GM21515 (cell line): ENCODE measurements around the gene GJD2.

Experiments used
- ATAC-seq: cut with Tn5 transposase; IDR thresholded peaks from one replicate; pipeline ENCODE4 v1.9.1; 2021; ENCODE audit not compliant: unreplicated experiment

Gene GJD2

DNA sequence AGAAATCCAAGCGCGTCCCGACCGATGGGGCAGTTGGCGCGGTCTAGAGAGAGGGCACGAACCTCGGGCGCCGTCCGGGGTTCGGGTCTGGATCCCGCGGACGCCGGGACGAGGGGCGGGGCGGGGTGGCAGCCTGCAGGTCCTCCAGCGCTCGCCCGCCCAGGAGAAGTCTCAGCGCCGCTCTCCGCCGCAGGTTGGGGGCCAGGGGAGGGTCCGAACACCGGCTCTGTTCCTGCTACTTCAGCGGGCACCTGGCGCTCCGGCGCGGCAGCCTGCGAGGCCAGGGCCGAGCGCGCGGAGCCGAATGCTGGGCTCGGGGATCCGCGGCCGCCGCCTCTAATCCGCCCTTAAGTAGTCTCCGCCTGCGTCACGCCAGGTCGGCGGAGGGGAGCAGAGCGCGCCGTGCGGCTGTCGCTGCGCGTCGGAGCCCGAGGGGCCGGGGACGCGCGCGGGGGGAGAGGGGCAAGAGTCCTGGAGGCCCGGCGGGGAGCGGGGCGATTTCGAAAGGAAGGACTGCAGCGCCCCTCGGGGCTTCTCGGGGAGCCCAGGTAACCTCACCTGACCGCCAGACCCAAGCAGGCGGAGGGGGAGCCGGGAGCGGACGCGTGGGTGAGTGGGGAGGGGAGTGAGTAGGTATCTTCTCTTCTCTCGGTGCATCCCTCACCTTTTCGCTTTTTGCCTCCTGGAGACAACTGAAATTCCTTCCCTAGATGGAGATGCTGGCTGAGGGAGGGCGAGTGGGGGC is at the start of gene GJD2:
GJD2 (minus strand) TSS at position 325 of the 745 bp plus-strand sequence. CDS start 510 bp downstream, outside the sequence.
- no peak for ATAC-seq

DNA sequence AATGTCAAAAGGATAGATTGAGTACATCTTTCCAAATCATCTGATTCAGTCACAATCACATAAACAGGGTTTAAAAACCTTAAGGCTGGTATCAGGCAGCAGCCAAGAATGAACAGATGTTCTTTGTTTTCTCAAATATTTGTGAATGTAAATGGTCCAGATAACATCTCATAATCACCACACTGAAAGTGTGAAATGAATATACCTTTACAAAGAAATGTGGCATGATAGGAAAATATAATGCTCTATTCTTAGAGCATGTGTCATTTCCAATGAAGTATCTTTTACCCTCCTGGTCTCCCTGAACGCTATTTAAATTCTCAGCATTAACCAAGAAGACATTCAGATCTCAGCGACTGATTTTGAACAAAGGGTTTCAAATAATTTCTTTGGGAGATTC is 49.3 kb upstream of the GJD2 start:
- ATAC-seq, result no peak

DNA sequence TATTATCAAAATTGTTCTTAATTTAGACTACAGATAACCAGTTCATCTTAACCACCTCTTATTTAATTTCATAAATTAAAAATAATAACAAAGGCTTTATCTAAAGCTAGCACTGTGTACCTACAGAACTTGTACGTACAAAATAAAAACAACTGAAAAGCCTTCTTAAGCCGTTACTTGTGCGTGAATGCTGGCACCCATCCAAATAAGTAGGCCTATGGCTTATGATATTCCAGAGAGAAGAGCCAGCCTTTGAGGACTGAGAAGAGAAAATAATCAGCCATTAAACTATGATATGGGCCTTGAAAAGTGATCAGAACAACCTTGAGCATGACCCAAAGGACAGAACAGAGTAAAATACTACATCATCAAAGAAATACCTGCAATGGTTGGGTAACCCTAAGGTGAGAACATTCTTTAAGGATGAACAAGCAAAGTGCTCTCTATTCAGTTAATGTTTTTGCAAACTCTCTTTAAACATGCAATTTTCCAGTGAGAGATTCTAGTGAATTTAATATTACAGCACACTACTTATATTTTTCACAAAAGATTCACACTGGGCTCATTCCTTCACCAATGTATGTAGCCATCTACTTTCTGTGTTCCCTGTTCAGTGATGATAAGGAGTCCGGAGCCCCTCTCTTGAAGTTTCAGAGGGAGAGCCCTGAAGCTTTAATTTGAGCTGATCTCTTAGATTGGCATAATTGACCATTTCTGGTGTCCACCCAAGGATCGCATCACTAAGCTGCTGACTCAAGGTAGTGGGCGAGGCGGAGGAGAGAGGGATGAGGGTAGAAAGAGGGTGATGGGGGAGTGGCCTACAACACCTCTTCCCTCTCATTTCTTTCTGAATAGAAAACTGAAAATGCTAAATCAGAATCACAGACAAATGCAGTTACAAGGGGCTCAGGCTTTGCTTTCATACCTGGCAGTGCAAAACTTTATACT is 48.3 kb upstream of the GJD2 start:
- ATAC-seq, result no peak

DNA sequence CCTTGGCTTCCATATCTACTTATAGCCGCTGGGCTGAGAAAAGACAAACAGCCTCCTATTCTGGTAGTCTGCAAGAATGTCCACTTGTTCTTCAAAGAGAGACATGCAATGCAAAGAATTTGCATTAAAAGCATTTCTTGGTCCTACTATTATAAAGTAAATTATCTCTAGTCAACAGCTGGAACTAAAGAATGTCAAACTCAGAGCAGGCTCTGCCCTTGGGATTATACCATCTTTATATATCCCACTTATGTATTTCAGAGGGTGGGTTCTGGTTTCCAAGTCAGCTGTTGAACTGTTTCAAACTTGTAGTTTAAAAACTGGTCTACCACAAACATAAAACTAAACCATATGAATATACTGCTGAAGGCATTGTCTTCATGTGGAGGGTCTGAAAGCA is 47.6 kb upstream of the GJD2 start:
- no peak for ATAC-seq

DNA sequence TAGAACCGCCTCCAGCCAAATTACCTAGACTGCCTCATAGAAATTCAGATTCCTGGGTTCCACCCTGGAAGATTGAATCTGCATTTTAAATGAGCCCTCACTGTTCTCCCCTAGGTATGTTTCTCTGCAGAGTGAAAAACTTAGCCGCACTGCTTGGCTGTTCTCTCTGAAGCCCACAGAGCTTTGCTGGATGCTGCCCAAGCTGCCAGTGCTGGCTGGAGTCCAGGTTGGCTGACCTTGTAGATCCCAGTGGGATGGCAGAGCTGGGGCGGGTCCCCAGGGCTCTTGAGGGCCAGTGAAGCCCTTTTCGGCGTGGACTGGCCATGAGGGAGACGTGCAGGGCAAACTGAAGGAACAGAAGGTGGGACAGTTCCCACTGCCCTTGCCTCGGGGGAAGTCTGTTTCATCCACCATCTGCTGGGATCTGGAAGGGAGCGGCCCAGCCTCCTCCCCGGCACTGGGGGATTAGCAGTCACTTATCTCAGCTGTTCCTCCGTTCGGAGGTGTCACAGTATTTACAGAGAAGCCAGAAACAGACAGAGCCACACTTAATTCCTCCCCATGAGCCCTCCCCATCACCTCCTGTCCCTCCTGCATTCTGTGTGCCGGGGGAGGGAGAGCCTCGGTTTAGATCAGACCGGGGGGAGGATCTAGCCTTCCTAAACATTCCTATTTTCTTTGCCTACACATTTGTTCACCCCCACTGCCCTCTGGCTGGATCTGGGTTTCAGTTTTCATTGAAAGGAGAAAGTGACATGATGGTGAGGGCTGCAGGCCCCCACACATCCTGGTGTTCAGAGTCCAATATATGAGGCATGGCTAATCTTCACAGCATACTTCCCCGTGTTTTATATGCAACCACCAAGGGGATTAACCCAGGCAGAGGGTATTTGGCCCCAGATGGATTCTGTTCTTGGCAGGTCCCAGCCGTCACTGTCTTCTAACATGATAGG is 44.6 kb upstream of the GJD2 start:
- no peak for ATAC-seq

DNA sequence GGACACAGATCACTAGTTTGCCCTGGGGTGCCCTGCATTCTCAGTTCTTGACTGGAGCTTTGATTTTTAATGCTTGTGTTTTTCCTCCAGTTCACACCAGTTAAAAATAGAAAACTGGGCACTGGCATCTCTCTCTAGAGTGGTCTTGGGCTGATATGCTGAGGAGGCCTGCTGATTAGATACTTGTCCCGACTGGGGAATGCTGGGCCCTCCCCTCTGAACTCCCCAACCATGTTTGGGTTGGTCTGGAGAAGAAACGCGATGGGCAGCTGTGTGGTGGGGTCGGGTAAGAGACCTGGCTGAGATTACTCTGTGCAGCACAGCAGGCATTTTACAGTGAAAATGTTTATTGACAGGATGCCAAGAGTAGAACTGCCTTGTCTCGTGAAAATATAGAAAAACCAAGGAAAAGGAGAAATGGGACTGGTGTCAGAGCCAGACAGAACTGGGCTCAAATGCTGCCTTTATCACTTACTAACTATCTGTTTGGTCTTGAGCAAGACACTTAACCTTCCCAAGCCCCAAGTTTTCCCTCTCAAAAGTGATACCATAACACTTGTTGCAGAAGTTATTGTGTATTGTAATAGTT is 42.1 kb upstream of the GJD2 start:
- no peak for ATAC-seq

DNA sequence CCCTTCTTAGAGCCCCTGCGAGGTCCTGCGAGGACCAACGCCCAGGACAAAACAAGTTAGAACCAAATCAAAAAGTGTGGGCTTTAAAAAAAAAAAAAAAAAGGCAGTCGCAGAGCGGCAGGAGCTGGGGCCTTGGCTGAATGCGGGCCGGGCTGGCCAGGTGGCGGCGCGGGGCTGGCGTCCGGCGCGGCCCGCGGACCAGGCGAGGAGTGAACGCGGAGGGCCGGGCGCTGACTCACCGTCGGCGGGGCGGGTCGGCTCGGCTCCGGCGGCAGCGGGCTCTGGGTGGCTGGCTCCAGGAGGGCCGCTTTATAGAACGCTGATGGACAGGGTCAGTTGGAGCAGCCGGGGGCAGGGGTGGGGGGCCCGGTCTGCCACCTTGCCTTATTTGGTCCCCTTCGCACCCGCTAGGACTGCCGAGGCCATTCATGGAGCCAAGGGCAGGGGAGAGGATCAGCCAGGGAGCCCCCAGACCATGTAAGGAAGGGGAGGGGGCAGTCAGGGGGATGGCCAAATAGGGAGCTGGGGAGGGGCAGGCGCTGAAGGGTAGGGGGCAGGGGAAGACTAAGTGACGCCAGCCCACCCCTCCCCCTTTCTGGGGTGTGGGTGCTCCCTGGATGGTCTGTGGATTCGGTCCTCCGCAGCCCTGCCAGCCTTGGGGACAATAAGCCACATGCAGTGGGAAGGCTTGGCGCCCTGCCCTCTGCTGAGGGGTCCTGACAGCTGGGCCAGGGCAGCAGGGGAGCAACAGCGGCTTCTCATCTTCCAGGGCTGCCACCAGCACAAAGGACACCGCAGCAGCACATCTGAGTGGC is 40.7 kb upstream of the GJD2 start, which contains the start of gene ACTC1:
ACTC1 (minus strand) TSS at position 283 of the 815 bp plus-strand sequence. CDS start 741 bp downstream, outside the sequence.
- ATAC-seq, result no peak

DNA sequence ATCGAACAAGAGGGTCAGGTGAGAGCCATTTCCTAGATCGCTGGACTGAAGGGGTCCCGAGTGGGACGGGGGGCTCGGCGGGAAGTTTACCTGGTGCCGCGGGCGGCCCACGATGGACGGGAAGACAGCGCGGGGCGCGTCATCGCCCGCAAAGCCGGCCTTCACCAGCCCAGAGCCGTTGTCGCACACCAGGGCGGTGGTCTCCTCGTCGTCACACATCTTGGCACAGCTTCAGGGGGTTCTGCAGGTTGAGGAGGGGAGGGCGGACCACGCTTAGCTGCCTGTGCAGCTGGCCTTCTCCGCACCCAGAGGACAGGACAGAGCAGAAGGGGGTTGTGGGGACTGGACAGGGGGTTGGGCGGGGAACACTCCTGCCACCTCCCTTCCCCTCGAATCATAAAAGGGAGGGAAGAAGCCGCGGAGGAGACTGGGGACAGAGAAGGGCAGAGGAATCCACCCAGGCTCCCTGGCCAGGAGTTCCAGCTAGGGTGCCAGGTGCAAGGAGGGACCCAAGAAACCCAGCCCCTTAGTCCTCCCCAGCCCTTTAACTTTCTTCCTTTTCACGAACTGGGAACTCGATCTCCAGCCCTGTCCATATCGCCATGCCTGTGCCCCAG is 39.9 kb upstream of the GJD2 start:
- ATAC-seq, result no peak

DNA sequence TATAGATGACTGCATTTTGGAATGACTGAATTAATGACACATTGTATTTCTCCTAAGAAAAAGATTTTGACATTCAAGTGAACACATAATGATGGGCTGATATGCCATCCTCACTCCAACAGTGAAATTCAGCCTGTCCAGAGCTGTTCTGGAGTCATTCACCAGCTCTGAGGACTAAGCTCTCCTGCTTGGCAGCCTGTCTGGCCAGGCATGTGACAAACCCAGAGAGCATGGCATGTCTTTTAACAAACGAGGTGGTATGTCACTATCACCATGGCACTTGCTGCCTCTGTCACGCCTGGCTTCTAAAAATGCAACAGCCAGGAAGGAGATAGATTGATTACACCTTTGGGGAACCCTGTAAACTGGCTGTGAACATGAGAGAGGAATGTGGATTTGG is 39.1 kb upstream of the GJD2 start:
- no peak for ATAC-seq

DNA sequence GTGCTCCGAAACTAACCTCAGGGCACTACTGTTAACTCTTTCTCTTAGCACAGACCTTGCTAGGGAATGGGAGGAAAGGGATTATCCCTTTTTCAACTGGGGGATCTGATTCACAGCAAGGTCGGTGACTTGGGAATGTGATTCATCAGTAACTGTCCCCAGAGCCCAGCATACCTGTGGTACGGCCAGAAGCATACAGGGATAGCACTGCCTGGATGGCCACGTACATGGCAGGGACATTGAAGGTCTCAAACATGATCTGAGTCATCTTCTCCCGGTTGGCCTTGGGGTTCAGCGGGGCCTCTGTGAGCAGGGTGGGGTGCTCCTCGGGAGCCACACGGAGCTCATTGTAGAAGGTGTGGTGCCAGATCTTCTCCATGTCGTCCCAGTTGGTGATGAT is 38.3 kb upstream of the GJD2 start:
- ATAC-seq, result no peak

DNA sequence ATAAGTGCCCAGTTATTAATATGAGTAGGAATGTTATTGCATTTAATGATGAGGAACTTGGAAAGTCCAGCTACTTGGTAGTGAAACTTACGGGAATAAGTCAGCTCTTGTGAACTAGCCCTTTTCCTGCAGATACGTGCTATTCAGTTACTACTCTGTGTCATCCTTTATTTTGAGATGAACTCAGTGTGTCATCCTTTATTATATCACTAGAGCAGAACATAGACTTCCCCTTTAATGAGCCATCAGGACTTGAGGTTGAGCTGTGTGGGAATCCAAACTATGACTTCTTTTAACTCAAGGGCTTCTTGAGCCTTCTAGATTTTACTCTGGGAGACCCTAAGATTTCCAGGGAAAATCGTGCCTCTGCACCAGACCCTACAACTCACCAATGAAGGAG is 36.9 kb upstream of the GJD2 start:
- ATAC-seq, result no peak

DNA sequence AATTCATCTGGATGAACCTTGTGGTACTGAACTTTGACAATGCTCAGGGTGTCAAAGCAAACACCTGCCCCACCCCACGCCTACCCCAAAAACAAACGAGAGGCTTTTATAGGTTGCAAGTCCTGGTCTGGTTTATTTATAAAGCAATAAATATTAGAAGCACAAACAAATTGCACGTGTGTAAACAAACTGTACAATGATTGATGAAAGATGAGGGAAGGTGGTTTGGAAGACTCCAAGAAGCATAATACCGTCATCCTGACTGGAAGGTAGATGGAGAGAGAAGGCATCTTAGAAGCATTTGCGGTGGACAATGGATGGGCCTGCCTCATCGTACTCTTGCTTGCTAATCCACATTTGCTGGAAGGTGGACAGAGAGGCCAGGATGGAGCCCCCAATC is 35.3 kb upstream of the GJD2 start:
- ATAC-seq, result no peak

DNA sequence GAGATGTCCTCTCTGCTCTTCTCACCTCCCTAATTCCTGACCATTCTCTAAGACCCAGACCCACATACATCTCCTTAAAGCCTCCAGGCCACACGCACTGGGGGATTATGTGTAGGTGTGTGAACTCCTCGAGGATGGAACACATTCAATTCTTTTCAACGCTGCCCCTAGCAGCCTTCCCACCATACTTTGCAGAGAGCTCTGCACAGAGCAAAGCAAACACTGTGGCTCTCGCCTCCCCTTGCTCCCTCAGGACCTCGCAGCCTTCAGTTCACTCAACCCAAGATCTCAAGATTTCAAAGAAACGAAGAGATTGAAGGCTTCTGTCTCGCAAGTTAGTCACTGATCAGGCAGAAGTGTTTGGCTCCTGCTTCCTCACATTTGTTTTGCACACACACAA is 34.5 kb upstream of the GJD2 start:
- no peak for ATAC-seq

DNA sequence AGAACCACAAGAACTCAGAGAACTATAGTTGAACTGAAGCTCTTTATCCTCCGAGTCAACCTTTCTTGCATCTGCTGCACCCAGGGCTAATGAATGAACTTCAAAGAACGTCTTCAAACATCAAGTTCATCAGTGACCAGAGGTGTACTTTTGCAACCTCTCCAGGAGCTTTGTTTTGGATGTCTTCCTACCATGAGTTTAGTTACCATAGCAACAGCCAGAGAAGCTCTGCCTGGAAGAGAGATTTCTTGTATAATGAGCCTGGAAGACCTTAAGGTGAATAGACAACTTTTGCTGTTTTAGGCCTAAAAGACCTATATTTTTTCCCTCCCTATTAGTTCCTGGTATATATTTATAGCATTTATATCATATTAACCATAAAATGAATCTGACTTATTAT is 31.4 kb upstream of the GJD2 start:
- no peak for ATAC-seq

DNA sequence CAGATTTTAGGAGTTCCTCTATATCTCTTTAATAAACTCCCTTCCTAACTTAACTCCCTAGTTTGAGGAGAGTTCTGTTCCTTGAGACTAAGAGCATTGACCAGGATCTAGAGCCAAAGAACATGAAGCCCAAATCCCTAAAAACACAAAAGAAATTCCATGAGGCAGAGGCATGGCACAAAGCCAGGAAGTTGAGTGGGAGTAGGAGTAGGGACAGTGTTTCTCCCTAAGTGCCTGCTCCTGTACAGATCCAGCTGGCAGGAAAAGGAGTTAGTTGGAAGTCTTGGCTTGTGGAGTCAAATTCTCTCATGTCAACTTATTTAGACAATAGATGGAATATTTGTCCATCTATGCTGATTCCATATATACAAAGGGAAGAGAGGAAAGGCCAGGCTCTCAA is 29.2 kb upstream of the GJD2 start:
- ATAC-seq, result no peak

DNA sequence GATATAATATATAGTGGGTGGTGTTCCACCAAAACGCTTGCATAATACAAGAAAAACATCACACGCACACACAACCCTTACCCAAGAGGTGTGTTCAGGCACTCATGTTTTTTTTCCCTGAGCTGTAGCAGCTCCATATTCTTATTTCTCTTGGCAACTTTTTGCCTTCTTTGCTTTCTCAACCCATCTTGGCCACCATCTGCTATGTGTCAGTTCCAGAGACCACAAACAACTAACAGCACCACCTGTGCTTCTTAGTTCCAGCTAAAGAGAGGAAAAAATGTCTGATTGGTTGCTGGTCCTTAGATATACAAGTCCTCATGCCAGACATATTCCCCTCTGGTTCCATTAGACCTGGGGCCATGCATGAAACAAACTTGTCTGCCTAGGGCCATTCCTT is 28.6 kb upstream of the GJD2 start:
- ATAC-seq, result no peak

DNA sequence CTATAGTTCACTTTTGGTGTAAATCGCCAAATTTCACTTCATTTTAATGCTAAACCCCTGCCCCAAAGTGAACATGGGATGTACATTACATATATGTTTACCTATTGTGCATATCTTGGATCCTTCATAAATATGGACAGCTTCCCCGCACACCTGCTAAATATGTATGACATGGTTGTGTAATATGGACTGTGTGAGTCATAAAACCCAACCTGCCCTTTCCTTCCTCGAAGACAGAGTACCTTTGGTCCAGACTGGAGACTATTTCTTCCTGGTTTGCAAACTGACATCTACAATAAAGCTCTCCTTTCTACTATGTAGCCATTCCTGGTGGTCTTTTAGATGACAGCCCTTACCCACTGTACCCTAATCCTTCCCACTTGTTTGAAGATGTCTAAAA is 28.1 kb upstream of the GJD2 start:
- no peak for ATAC-seq

DNA sequence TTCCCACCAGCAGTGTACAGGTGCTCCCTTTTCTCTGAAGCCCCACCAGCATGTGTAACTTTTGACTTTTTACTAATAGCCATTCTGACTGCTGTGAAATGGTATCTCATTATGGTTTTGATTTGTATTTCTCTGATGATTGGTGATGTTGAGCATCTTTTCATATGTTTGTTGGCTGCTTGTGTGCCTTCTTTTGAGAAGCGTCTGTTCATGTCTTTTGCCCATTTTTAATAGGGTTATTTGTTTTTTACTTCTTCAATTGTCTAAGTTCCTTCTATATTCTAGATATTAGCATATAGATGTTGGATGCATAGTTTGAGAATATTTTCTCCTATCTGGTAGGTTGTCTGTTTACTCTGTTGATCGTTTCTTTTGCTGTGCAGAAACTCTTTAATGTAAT is 25.9 kb upstream of the GJD2 start:
- ATAC-seq, result no peak

DNA sequence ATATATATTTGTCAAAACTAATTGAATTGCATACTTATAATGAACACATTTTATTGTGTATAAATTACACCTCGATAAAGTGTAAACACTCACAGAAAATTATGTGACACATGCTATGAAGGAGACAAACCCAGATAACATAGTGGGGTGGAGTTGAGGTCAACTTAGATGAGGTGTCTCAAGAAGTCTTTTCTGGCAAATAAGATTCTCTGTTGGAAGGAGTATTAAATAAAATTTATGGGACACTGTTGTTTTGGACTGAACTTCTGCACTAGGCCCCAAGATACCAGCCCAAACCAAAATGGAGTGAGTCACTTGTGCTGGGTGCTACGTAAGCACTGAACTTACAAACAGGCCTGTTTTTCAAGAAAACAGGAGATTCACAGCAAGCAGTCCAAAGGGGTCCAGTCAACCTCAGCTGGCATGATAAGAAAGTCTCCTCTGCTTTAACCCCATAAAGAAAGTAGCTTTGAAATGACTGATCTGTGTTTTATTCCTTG is 21.9 kb upstream of the GJD2 start:
- ATAC-seq, result no peak
